ENCODE measurements around the gene PPP1CA. TPM values are rescaled to one million over a fixed set of nuclear protein-coding genes. Genes with fewer than 3 reads are reported as not detected.

Gene PPP1CA
- total RNA-seq, 1 experiment from 2014 or later = 169 TPM

DNA sequence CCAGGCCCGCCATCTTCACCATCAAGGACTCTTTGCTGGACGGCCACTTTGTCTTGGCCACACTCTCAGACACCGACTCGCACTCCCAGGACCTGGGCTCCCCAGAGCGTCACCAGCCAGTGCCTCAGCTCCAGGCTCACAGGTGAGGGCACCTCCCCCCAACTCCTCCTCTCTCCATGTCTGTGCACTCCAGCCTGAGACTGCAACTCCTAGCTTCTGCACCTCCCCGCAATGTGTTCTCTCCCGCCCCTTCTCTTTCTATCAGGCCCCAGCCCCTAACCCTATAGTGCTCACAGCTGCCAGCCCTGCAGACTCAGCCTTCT lies 5.4 kb downstream of the PPP1CA start:
- no peak for DNase-seq
- Histone ChIP-seq H3K4me3 (no peak overlapping the region), H3K36me3 (peaks cover 18% of the 10 kb centered on the region), H3K9me3 (replicated peaks) (no peaks in the 10 kb centered on the region), H3K27me3 (no peaks in the 10 kb centered on the region), H3K4me1 (0 out of 2 replicates have a peak, but pooled peaks cover 2% of the 10 kb centered on the region), H3K27ac (no peak overlapping the region)

DNA sequence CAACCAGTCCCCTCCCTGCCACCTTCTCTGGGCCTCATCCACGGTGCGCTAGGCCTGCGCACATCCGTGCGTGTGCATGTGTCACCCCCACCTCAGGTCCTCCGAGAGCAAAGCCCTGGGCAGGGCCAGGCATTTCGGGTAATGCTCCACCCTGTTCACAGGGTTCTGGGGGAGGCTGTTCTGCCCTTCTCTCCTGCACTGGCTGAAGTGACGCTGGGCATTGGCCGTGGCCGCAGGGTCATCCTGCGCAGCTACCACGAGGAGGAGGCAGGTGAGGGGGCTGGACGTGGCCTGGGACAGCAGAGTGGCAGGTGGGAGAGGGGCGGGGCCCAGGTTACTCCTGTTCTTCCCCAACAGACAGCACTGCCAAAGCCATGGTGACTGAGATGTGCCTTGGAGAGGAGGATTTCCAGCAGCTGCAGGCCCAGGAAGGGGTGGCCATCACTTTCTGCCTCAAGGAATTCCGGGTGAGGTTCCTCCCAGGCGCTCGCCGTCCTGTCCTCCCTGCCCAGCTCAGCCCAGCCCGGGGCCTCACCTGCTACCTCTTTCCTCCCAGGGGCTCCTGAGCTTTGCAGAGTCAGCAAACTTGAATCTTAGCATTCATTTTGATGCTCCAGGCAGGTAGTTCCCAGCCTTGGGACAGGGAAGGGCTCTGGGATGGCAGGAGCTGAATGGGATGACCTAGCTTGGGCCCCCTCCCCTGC lies 6.0 kb downstream of the PPP1CA start:
- 0 out of 2 replicates have a peak, but pooled peaks cover 2% of the 10 kb centered on the region for H3K4me1 ChIP-seq
- no peak overlapping the region for H3K4me3 ChIP-seq
- H3K27ac ChIP-seq = no peak overlapping the region
- H3K36me3 ChIP-seq = peaks cover 18% of the 10 kb centered on the region
- no peaks in the 10 kb centered on the region for H3K27me3 ChIP-seq
- DNase-seq = no peak
- H3K9me3 ChIP-seq (replicated peaks) = no peaks in the 10 kb centered on the region

DNA sequence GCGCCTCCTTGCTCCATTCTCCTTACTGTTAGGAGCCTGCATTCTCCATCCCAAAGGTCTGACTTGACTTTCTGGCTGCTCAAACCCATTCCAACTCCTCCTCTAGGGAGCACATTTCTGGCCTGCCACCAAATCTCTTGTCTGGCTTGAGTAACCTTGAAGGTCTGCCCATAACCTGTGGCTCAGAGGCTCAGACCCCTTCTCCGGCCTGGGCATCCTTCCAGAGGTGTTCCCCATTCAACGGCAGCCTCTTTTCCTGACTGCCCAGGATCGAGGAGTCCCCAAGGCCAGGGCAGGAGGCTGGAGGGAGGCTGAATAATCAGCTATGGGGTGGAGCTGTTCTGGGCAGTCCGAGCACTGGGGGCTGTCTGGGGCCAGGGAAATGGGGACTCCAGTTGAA lies 7.7 kb downstream of the PPP1CA start:
- no peaks in the 10 kb centered on the region for H3K9me3 ChIP-seq (replicated peaks)
- peaks cover 11% of the 10 kb centered on the region for H3K36me3 ChIP-seq
- no peak for DNase-seq
- no peak overlapping the region for H3K4me3 ChIP-seq
- no peak overlapping the region for H3K27ac ChIP-seq
- no peaks in the 10 kb centered on the region for H3K4me1 ChIP-seq
- no peaks in the 10 kb centered on the region for H3K27me3 ChIP-seq

DNA sequence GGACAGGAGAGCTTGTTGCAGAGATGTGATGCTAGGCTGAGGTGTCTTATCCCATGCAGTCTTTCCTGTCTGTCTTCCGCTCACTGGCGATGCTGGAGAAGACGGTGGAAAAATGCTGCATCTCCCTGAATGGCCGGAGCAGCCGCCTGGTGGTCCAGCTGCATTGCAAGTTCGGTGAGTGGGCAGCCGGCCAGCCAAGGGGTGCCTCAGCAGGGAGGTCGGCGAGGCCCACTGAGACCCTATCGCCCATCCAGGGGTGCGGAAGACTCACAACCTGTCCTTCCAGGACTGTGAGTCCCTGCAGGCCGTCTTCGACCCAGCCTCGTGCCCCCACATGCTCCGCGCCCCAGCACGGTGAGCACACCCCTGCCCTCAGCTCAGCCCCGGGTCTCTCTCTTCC lies 8.2 kb downstream of the PPP1CA start:
- peaks cover 11% of the 10 kb centered on the region; the same call in 1 of the 2 replicates for H3K36me3 ChIP-seq
- no peaks in the 10 kb centered on the region for H3K4me1 ChIP-seq
- H3K4me3 ChIP-seq = no peak overlapping the region
- H3K9me3 ChIP-seq (replicated peaks) = no peaks in the 10 kb centered on the region
- DNase-seq = no peak
- H3K27ac ChIP-seq = no peak overlapping the region
- H3K27me3 ChIP-seq = no peaks in the 10 kb centered on the region

DNA sequence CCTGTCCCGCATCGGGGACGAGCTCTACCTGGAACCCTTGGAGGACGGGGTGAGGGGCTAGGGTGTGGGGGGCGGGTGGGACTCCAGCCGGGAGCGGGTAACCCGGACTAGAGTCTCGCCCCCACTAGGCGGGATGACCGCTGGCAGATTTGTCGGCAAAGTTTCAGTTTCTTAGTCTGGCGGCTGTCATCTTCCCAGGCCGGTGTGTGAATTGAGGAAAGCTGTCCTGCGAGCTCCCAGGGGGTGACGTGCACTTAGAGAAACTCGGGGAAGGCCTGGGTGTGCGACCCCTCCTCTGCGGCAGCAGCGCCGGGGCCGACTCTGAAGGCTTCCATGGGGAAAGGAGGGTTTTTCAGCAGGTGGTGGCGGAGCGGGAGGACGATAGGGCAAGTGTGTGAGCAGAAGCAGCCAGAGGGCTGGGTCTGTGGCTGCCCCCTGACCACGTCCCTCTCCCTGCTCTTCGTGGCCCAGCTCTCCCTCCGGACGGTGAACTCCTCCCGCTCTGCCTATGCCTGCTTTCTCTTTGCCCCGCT lies 9.4 kb downstream of the PPP1CA start:
- H3K36me3 ChIP-seq = peaks cover 5% of the 10 kb centered on the region; the same call in 1 of the 2 replicates
- peak overlapping the region; percentile 76; the same call in 1 of the 2 replicates for H3K27ac ChIP-seq
- no peak for DNase-seq
- no peaks in the 10 kb centered on the region for H3K27me3 ChIP-seq
- no peaks in the 10 kb centered on the region for H3K9me3 ChIP-seq (replicated peaks)
- H3K4me3 ChIP-seq = peak overlapping the region; percentile 70
- H3K4me1 ChIP-seq = no peaks in the 10 kb centered on the region

DNA sequence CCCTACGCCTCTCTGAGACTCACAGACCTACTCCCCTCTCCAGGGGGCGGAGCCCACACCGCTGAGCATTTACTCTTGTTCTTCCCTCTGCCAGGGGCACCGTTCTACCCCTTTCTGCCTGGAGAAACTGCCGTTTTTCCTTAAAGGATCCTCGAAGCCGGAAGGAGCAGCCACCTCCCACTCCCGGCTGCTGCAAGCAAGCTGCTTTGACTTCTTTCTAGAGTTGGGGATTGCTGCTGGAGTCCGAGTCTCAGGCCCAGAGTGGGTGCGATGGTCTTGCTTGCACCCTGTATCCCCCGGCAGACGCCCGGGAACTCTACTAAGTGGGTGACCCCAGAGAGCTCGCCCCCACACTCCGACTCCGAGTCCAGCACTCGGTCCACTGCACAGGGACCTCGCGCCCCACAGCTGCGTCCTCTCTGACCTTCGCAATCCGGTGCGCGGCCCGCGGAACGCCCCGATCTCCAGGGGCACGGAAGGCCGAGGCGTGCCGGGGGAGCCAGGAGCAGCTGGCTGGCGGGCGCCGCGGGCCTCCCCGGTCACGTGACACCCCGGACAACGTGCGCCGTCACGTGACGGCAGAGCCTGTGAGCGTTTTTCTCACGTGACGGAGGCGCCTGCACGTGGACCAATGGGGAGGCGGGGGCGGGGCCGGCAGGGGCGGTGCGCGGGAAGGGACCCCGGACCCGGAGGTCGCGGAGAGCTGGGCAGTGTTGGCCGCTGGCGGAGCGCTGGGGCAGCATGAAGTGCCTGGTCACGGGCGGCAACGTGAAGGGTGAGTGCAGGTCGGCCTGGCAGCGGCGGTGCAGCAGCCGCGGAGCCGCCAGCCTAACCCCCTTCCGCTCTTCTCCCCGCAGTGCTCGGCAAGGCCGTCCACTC lies 10.1 kb downstream of the PPP1CA start, which contains the start of gene RAD9A:
Gene RAD9A (plus strand): TSS at position 683 of the 879 bp plus-strand sequence. CDS start 59 bp downstream, at position 742.
- Histone ChIP-seq H3K27ac (peak within 1 kb of the TSS; percentile 76), H3K4me1 (no peaks in the 10 kb centered on the region), H3K36me3 (peaks cover 4% of the 10 kb centered on the region; the same call in 1 of the 2 replicates), H3K4me3 (peak within 1 kb of the TSS; percentile 70), H3K9me3 (replicated peaks) (no peaks in the 10 kb centered on the region), H3K27me3 (no peaks in the 10 kb centered on the region)
- DNase-seq = peak; percentile 94 to 95

DNA sequence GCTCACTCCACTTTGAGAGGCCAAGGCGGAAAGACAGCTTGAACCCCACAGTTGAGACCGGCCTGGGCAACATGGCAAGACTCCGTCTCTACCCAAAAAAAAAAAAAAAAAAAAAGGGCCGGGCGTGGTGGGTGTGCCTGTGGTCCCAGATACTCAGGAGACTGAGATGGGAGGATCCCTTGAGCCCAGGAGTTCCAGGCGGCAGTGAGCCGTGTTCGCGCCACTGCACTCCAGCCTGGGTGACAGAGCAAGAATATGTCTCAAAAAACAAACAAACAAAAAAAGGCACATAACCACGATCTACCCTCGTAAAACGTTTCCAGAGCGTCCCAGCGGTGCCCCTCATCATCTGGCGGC lies 10.7 kb downstream of the PPP1CA start:
- Histone ChIP-seq H3K4me3 (peak overlapping the region; percentile 70), H3K27ac (peak overlapping the region; percentile 76), H3K9me3 (replicated peaks) (no peaks in the 10 kb centered on the region), H3K36me3 (peaks cover 4% of the 10 kb centered on the region; the same call in 1 of the 2 replicates), H3K27me3 (no peaks in the 10 kb centered on the region), H3K4me1 (no peaks in the 10 kb centered on the region)
- no peak for DNase-seq

DNA sequence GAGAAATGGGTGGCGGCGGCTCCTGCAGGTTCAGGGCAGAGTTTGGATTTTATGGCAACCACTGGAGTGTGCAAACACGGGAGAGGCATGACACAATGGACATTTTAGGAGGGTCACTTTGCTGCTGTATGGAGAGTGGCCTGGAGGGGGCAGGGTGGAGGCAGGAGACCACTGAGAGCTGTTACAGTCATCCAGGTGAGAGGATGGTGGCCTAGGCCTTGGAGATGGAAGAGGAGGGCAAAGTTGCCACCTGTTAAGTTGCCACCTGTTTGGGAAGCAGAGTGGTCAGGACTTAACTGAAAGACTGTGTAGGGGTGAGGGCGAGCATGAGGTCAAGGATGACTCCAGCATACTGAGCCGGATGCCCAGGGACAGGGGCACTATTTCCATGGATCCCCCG lies 12.2 kb downstream of the PPP1CA start:
- no peak overlapping the region for H3K27ac ChIP-seq
- no peaks in the 10 kb centered on the region for H3K9me3 ChIP-seq (replicated peaks)
- DNase-seq = peak; percentile 42 to 64
- no peak overlapping the region for H3K4me3 ChIP-seq
- no peaks in the 10 kb centered on the region for H3K4me1 ChIP-seq
- no peaks in the 10 kb centered on the region for H3K36me3 ChIP-seq
- no peaks in the 10 kb centered on the region for H3K27me3 ChIP-seq

DNA sequence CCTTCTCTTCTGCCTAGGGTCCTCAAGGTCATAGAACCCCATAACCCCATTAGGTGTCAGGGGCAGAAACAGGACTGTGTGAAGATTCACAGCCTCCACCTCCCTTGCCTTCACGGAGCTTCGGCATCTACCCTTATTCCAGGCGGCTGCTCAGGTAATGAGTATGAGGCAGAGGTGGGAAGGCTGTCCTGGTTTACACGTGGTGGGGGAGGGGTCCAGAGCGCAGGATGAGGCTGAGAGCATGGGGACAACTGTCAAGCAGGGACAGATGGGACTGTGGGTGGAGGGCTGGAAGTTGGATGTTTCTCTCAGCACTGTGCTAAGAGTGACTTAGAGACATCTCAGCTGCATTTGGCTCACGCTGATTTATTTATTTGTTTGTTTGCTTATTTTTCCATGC lies 14.1 kb downstream of the PPP1CA start:
- H3K4me1 ChIP-seq = no peaks in the 10 kb centered on the region
- no peaks in the 10 kb centered on the region for H3K9me3 ChIP-seq (replicated peaks)
- no peak for DNase-seq
- no peaks in the 10 kb centered on the region for H3K27me3 ChIP-seq
- H3K36me3 ChIP-seq = no peaks in the 10 kb centered on the region
- no peak overlapping the region for H3K4me3 ChIP-seq
- no peak overlapping the region for H3K27ac ChIP-seq

DNA sequence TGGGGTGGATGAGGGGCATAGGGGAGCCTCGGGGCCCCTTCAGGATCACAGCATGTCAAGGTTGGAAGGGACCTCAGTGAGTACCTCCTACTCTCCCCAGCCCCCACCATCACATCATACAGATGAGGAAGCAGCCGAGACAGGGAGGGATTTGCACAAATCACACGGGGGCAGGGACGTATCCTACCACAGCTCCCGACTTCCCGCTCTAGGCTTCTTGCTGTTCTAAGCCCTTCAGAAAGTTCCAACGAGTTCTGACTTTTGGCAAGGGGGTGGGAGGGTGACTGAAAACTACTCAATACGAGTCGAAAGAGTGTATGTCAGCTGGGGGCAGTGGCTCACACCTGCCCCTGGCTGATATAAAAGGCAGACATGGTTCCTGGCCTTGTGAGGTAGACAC lies 14.6 kb downstream of the PPP1CA start:
- H3K36me3 ChIP-seq = no peaks in the 10 kb centered on the region

DNA sequence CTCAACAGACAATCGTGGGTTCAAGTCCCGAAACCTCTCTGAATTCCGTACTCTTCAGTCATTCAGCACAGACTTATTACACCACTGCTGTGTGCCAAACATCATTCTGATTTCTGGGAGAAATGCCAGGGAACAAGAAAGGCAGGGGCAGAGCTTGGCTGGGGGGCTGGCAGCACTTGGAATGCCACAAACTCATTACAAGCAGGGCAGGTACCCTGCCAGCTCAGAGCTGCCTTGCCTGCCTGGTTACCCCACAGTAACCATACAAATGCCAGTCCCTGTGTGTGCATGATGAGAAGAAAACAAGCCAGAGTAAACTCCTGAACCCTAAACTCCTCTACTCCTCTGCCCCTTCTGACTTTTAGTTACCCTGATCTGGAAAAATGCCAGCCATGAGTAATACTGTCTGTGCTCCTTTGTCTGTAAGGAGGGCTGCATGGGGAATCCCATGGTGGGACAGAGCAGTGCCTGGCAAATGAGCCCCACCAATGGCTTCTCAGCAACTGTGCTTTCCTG lies 16.7 kb downstream of the PPP1CA start:
- no peak overlapping the region for H3K4me3 ChIP-seq
- no peak for DNase-seq
- H3K27ac ChIP-seq = no peak overlapping the region
- H3K4me1 ChIP-seq = no peaks in the 10 kb centered on the region
- no peaks in the 10 kb centered on the region for H3K9me3 ChIP-seq (replicated peaks)
- no peaks in the 10 kb centered on the region for H3K36me3 ChIP-seq
- no peaks in the 10 kb centered on the region for H3K27me3 ChIP-seq

More for the DNA sequence above, 14.6 kb downstream of the PPP1CA start:
- H3K27me3 ChIP-seq = no peaks in the 10 kb centered on the region
- no peak for DNase-seq
- no peaks in the 10 kb centered on the region for H3K9me3 ChIP-seq (replicated peaks)
- no peaks in the 10 kb centered on the region for H3K4me1 ChIP-seq
- H3K4me3 ChIP-seq = no peak overlapping the region
- no peak overlapping the region for H3K27ac ChIP-seq

DNA sequence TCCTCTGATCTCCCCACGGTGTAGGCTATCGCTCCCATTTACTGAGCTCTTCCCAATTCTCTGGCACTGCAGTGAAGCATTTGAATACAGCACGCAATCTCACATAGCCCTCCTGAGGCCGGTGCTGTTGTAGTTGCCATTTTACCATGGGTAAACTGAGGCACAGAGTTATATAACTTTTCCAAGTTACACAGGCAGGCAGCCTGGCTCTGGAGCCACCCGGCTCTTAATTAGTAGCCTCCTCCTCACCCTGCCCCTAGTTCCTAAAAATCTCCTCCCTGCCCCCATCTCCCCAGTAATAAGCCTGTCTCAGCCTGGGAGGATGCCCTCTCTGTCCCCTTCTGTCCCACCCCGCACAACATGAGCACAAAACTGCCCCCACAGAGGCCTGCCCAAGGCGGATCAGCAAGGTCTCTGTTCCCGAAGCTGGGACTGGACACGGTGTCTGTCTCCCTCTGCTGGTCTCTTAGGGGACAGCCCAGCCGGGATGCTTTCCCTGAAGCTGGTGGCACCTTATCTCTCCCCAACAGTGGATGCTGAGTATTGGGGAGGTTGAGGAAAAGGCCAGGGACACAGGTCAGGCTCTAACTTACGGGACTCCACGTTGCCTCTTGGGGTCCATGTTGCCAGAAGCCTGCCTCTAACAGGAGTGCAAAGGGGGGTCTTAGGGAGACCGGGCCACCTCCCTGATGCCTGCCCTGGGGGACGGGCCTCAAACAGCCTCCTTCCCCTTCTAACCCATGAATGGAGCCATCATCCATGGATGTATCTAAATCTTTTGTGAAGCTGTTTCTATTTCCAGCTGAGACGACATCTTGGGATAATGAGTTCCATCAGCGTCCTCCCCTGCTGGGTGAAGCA lies 19.2 kb downstream of the PPP1CA start:
- peak; percentile 75 to 89 for DNase-seq
- Histone ChIP-seq H3K27ac (no peak overlapping the region), H3K4me1 (peaks cover 6% of the 10 kb centered on the region)

DNA sequence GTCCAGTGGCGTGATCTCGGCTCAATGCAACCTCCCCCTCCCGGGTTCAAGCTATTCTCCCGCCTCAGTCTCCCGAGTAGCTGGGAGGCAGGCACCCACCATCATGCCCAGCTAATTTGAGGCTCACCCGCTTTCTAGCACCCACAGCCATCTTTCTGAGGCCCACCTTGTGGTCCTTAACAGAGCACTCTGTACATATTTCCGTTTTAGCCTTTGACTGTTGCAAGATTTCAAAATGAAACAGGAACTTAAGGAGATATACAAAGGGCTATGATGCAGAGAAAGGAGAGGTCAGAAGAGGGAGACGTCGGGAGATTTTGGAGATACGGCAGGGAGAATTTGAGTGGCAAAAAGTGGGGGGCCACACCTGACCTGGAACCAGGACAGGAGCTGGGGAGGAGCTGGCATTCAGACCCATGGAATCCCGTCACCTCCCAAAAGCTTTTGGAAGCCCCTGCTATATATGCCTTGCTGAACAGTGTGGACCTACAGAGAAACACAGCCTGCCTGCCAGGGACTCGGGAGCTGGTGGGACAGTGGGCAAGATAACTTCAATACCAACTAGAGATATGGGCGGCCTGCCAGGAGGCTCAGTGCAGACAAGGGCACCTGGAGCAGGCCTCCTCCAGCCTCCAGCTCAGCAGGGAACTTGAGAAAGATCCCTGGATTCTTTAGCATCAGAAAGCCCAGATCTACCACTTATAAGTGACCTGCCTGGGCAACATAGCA lies 20.2 kb downstream of the PPP1CA start:
- Histone ChIP-seq H3K27me3 (no peaks in the 10 kb centered on the region), H3K9me3 (replicated peaks) (no peaks in the 10 kb centered on the region), H3K27ac (no peak overlapping the region), H3K36me3 (no peaks in the 10 kb centered on the region), H3K4me3 (no peak overlapping the region), H3K4me1 (peaks cover 15% of the 10 kb centered on the region)
- no peak for DNase-seq

More for the DNA sequence above, 19.2 kb downstream of the PPP1CA start:
- Histone ChIP-seq H3K9me3 (replicated peaks) (no peaks in the 10 kb centered on the region), H3K36me3 (no peaks in the 10 kb centered on the region), H3K4me3 (no peak overlapping the region), H3K27me3 (no peaks in the 10 kb centered on the region)
